ENCODE data around the gene EFNA1.

Gene EFNA1

GRCh38 chr1:155127105-155127966 lies at the start of gene EFNA1:
Gene EFNA1, plus strand, starts transcription at chr1:155127876. Its CDS starts 102 bp downstream, at chr1:155127978.
- DNase-seq: no peak

GRCh38 chr1:155078469-155079209 lies 49.0 kb upstream of the EFNA1 start, which contains the start of gene EFNA3:
Gene EFNA3, plus strand, starts transcription at chr1:155078837. Its CDS starts 105 bp downstream, at chr1:155078942.
- DNase-seq: peak; percentile 73

GRCh38 chr1:155079210-155079486 lies 48.5 kb upstream of the EFNA1 start:
- no peak for DNase-seq

GRCh38 chr1:155079487-155080311 lies 48.0 kb upstream of the EFNA1 start:
- DNase-seq: peak; percentile 65

- peak; percentile 86 for DNase-seq
Observed at GRCh38 chr1:155080312-155081228, 47.1 kb upstream of the EFNA1 start.

GRCh38 chr1:155081472-155082300 lies 46.0 kb upstream of the EFNA1 start:
- DNase-seq: no peak

GRCh38 chr1:155082301-155083051 lies 45.2 kb upstream of the EFNA1 start:
- DNase-seq: no peak

GRCh38 chr1:155083052-155083541 lies 44.6 kb upstream of the EFNA1 start:
- DNase-seq: no peak

GRCh38 chr1:155083865-155084721 lies 43.6 kb upstream of the EFNA1 start:
- DNase-seq: peak; percentile 38

- peak; percentile 98 for DNase-seq
Observed at GRCh38 chr1:155084722-155085503, 42.8 kb upstream of the EFNA1 start.

GRCh38 chr1:155085504-155086127 lies 42.1 kb upstream of the EFNA1 start:
- DNase-seq: no peak

- peak; percentile 46 for DNase-seq
Observed at GRCh38 chr1:155086128-155086741, 41.4 kb upstream of the EFNA1 start.

GRCh38 chr1:155086856-155087535 lies 40.7 kb upstream of the EFNA1 start:
- no peak for DNase-seq

GRCh38 chr1:155091071-155092051 lies 36.3 kb upstream of the EFNA1 start:
- peak; percentile 71 for DNase-seq

GRCh38 chr1:155092131-155092530 lies 35.5 kb upstream of the EFNA1 start:
- DNase-seq: no peak

Data from NCI-H1092 treated with DMSO at 0.1 percent for 48 hours (cell line).